ENCODE results near the gene AJAP1.

GRCh38 chr1:4770713-4771112 lies 116.3 kb downstream of the AJAP1 start:
- TF ChIP-seq CTCF (IDR thresholded peaks at IDR 0.05) (no peak), EZH2 (IDR thresholded peaks at IDR 0.05; ENCODE audit: borderline replicate concordance, insufficient read depth, low read depth, low read length, poor library complexity, severe bottlenecking) (no peak)

All from B cell (primary cell).